LoVo (cell line): Measurements from ENCODE around the gene NOM1.
A peak's percentile ranks its signal among the peaks of the same experiment; 100 is the strongest.

ENCODE experiments used
- DNase-seq: peaks from one replicate; pipeline ENCODE4 v3.0.0-alpha.2; 2016; ENCODE audit warnings: low spot score

Gene NOM1

DNA sequence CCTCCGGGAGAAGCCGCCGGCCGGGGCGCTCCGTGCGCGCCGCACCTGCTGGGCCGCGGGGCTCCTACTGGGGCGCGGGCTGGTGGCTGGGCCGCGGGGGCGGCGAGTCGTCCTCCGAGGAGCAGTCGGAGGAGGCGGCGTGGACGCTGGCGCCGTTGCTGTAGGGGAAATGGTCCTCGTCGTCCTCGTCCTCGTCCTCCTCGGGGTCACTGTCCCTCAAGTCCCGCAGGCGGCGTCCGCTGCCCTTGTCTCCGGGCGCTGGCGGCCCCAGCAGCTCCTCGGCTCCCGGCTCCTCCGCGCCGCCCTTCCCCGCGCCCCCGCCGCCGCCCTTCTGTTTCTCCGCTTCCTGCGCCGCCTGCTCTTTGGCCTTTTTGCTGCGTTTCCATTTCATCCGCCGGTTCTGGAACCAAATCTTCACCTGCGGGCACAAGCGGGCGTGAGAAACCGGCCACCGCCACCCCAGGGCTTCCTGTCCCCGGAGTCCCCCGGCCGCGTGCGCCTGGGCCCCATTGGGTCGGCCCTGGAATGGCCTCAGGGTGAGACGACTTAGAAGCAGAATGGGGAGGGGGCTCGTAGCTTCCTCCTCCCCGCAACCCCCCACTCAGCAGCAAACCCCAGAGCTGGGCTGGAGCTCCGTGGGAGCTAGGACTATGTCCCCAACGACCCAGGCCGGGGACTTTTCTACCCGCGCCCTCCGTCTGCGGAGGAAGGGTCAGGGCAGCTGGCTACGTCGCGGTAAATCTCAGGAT is 56.1 kb downstream of the NOM1 start:
- DNase-seq: no peak

DNA sequence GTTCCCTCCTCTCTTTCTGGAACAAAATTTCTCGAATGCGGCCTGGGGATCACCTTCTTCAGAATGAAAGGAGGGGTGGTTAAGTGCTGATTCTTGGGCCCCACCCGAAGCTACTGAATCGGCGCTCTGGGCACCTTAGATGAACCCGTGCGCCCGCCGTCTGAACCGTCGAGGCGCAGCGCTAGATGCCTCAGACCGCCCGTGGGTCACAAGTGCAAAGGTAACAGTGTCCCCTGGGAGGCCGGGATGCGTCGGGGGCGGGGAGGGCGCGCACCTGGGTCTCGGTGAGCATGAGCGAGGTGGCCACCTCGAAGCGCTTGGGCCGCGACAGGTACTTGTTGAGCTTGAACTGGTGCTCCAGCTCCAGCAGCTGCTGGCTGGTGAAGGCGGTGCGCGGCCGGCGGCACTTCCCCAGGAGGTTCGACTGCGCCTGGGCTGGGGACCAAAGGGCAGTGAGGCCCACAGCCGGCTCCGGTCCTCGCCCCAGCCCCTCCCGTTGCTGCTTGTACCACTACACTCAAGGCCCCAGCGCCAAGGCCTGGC is 56.8 kb downstream of the NOM1 start:
- DNase-seq: no peak

DNA sequence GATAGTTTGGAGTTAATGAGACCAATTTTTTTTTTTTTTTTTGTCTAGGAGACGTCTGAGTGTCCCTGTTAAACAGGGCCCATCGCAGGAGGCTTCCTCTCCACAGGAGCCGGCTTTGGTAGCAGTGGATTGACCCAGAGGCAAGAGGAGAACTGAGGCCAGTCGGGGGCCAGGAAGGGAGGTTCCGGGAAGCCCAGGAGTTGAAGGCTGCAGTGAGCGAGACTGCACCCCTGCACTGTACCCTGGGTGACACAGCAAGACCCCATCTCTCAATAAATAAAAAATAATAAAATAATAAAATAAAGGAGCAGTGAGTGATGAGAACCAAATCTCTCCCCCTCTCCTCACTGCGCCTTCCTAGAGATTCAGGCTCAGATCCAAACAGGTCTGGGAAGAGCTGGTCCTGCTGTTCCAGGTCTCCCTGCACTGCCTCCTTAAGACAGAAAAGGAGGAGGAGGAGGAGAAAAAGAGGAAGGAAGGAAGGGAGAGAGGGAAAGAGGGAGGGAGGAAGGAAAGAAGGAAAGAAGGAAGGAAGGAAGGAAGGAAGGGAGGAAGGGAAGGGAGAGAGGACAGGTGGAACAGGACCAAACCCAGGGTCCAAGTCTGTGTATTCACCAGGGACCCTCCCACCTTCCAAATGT is 57.4 kb downstream of the NOM1 start:
- DNase-seq: no peak

DNA sequence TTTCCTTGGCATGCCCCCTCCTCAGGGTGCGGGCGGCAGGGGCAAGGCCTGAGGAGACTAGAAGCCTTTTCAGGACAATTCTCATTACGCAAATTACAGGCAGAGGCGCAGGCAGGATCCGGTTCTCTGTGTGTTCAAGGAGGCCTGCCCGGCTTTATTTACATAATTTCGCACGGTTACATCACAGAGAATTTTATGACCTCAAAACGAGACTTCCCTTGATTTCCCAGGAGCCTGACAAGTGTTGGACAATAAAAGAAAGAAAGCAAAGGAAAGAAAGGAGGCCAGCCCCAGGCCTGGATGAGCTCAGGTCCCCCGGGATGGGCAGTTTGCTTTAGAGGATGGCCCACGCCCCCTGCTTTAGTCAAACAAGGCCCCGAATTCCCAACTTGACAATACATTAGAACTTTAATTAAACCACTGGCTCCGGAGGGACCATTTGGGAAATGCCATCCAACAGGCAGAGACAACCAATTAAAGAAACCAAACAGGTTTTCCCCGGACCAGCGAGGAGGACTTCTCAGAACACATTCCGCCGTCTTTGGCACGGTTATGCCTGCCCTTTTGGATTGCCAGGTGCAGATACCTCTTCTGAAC is 58.1 kb downstream of the NOM1 start:
- no peak for DNase-seq

DNA sequence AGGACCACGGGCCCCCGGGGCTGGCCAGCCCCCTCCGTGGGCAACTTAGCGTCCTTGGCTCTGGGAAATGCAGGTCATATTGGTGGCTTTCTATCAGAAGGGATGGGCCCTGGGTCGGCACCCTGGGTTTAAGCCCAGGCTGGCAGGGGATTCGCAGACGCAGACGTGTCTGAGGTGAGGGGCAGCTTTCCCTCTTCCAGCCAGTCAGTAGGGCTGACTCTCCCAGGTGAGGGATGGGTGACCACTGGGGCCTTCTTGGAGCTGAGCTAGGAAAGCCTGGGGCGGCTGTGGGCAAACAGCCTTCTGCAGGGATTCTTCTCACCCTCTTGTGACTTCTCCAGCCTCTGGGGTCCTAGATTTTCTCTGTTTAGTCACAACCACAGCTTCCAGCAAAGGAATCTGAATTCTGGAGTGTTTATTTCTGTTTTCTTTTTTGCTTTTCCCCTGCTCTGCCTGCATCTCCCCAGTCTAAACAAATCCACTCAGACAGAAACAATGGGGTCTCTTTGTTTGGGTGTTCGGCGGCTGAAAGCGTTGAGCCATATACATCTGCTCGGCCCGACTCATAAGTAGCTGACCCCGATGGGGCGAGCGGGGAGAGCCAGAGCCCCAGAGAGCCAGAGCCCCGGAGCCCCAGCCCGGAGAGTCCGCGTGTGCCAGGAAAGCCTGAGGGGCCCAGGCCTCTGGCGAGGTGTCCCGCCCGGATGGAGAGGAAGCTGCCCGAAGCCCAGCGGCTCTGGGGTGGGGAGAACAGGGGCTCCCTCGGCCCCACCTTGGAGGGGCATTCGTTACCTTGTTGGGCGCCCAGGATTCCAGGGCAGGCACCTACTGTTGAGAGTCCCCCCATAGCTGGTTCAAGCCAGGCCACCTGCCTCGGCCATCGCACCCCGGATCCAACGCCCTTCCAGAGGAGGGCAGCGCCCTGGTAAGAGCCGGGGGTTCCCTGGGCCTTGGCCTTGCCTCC is 59.0 kb downstream of the NOM1 start:
- DNase-seq: no peak

DNA sequence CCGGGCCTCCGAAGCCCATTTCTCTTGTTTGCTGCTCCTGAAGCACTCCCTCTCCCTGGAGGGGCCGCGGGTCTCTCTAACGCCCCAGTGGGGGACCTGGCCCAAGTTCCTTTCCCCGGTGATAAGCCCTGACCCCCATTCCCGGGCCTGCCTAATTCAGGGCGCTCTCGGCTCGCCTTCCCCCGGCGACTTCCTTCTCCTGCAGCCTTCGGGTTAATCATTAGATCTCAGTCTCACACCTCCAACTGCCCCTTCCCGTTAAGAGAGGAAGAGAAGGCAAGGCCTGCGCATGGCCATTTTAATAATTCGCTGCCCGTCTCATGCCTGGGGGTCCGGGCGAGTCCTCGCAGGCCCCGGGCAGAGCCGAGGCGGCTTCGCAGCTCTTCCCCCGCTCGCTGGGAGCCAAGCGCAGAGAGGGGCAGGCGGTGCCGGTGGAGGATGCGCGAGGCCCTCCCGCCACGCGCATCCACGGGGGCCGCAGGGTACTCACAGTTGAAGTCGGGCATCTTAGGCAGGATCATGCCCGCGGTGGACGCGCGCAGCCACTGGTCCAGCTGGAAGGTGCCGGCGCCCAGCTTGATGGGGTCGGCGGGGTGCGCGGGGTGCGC is 59.8 kb downstream of the NOM1 start:
- DNase-seq: peak; percentile 79

DNA sequence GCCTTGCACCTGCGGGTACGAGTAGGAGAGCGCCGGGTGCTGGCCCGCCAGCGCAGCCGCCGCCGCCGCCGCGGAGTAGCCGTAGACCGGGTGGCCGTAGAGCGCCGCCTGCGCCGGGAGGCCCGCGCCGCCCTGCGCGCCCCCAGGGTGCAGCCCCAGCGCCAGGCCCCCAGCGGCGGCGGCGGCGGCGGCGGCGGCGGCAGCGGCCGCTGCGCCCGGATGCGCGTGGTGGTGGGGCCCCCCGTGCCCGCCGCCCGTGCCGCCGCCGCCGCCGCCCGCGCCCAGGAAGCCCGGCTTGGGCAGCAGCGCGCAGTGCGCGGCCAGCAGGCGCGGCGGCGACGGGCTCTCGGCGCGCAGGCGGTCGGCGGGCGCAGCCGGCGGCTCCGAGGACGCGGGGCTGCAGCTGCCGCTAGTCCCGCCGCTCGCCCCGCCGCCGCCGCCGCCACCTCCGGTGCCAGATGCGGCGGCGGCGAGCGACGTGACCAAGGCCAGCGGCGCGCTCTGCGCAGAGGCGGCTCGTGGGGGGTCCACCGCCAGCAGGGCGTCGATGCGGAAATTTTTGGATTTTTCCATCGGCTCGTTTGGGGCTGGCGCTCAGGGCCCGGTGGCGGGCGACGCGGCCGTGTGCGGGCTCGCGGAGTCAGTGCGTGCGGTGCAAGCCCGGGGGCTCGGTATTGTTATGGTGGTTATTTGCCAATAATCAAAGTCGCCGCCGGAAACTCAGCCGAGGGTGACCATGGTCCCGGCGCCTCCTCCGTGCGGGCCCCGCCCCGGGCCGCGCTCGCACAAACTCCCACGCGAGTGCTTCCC is 60.5 kb downstream of the NOM1 start:
- DNase-seq: peak; percentile 34

DNA sequence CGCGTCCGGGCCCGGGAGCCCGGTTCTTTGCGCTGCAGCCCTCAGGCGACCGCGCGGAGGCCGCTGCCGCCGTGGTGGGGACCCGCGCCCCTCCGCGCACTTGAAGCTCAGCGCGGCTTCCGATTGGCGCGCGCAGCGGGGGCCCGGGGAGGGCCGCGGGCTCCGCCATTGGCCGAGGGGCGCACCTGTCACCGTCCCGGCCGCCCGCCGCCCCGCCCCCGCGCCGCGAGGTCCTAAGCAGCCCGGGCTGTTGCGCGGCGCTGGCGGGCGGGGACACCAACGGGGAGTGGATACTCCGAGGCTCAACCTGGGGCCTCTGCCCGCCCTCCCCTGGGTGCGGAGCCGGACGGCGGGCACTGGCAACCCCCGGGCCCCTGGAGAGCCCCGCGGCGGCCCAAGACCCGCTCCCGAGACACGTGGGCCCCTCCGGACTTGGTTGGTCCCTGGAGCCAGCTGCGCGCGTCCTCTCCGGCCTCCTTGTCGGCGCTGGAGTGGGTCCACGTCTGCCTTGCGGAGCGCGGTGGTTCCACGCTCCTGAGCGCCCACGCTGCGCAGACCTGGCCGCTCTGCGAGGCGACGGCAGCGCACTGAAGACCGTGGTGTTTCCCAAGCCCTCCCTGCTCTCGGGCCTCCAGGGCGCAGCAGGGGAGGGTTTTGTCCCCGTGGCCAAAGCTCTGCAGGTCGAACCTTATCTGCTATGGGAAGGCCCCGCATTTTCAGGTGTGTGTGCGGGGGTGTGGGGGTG is 61.2 kb downstream of the NOM1 start, which contains the start of gene MNX1:
Gene MNX1 (minus strand): TSS at position 76 of the 745 bp plus-strand sequence. CDS start 313 bp downstream, outside the sequence.
- DNase-seq: peak; percentile 95

DNA sequence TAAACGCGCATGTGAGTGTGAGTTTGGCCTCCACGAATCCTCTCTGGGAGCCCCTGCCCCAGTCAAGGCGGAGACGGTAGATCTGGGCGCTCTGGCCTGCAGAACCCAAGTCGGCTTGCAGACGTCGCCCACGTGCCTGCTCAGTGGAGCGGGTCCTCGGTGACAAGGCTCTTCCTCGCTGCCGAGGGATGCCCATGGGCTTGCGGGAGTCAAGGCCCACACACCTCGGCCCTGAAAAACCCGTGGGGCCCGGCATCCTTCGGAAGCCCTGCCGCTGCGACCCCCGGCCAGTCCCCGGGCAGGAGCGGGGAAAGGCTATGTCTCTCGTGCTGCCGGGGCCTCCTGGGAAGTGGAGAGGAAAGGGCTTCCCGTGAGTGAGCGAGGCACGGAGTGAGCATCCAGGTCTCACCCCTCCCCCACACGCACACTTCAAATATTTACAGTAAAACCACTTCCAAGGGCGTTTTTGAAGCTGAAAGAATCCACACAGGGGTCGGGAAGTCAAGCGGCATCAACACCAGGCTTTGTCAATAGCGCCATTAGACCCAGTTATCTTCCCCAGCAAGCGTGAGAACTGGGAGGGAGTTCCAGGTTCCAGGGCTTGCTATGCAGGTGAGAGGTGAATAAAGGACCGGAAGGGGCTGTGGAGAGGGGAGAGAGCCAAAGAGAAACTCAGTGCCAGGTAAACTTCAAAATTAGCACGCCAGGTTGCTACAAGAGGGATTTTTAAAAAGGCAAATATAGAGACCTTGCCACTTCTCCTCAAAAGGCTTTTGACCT is 62.0 kb downstream of the NOM1 start:
- peak; percentile 33 for DNase-seq

DNA sequence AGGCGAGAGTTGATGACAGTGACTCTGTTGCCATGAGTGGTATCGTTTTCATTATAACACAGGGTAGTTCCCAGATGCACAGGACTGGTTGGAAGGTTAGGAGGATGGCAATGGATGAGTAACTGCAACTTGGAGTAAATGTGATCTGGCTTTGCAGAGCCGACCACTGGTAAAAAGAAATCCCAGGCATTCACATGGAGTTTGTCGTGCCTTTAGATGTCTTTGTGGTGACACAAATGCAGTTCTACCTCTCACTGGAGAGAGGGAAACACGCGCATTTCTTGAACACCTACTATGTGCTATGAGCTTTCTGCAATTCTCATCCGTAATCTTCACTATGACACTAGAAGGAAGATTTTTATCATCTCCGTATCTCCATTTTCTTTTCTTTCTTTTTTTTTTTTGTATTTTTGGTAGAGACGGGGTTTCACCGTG is 62.6 kb downstream of the NOM1 start:
- DNase-seq: no peak

DNA sequence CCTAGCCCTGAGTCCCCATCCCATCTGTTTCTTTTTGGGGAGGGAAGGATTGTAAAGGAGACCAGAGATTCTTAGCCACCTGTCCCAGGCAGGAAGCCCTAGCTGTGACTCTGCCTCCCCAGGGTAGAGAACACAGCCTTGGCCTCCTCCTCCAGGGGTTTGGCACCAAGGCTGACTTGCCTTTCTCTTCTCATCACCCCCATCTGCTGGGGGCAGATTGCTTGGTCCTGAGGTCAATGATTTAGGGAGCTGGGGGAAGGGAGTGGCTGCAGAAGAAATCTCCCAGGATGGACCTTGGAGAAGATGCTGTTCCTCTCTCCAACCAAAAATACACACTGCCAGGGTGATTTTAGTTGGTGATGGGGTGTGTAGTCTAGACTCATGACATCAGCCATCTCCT is 63.6 kb downstream of the NOM1 start:
- DNase-seq: no peak

DNA sequence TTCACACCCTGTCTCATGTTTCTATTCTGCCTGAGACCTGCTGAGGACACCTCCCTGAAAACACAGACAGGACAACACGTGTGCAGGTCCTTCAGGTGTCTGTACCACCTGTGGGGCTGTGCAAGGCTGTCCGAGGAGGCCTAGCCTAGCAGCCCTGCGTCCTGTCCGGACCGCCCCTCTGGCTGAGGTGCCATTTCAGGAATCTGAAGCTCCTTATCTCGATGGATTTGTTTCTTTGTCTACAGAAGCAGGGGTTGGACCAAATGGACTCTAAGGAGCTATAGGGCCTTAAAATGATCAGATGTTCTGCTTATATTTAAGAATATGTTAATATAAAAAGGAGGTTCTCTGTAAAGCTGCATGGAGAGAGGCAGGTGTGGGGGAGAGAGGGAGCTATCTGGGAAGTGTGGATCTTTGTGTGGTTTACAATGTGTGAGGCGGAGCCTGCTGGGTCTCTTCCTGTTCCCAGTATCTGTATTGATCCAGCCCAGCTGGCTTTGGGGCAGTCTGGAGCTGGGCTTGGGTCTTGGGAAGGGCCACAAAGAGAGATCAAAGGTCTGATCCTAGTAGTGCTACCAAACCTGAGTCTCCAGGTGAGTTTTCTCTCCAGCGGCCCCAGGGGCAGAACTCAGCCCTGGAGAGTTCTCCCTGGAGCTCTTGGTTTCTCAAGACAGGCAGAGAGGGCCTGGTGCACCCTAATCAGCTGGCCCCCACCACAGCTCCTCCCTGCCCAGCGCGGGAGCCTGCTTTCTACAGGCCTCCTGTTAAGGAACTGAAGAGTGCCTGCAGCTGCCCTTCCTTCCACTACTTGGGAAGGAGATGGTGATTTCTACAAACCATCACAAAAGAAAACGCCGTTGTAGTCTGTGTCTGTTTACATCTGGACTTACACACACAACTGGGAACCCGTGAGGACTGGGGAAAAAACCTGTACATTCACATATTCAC is 64.4 kb downstream of the NOM1 start:
- no peak for DNase-seq

DNA sequence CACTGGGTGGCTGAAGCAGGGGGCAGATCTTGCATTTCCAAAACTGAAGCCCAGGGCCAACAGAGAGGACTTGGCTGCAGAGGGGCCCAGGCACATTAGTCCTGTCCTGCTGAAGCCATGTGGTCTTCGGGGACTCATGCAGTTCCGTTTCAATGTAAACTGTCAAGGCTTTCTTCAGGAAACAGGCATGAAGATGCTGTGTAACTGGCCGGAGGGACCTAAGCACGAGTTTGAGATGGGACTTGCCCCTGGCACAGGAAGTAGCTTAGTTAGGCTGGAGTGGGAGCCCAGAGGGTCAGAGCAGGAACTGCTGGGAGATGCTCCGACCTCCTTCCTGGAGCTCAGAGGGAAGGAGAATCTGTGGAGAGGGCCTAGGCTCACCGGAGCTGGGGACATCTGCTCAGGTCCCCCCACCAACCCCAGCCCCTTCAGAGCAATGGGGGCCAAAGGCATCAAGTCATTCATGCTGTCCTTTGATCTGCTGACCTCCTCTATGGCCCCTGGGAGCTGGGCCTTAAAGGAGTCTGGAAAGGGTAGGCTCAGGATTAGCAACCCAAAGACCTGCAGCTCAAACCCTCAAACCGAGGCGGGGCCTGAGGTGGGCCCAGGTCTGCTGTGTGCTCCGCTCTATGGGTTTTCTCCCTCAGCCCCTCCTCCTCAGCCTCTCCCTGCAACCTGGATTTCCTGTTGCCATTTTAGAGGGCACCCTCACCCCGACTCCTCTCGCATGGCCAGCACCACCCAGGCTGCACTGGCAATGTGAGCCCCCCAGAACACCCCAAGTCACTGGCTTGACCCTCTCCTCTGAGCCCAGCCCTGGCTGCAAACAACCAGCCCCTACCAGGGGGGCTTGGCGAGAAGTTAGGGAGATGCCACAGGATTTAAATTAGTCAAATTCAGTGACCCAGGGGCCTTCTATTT is 65.4 kb downstream of the NOM1 start:
- DNase-seq: no peak

DNA sequence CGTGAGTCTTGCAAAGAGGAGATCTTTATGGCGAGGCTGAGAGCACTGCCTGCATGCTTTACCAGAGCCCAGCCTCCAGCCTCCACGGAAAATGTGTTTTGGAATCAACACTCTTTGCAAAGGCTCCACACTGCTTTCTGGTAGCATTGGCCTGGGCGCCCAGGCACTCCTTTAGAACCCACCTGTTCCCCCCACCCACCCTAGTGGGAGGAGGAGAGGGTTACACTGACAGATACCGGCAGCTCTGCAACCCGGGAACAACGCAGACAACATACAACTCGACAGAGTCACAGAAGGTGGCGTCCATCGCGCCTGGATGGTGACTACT is 66.5 kb downstream of the NOM1 start:
- no peak for DNase-seq

DNA sequence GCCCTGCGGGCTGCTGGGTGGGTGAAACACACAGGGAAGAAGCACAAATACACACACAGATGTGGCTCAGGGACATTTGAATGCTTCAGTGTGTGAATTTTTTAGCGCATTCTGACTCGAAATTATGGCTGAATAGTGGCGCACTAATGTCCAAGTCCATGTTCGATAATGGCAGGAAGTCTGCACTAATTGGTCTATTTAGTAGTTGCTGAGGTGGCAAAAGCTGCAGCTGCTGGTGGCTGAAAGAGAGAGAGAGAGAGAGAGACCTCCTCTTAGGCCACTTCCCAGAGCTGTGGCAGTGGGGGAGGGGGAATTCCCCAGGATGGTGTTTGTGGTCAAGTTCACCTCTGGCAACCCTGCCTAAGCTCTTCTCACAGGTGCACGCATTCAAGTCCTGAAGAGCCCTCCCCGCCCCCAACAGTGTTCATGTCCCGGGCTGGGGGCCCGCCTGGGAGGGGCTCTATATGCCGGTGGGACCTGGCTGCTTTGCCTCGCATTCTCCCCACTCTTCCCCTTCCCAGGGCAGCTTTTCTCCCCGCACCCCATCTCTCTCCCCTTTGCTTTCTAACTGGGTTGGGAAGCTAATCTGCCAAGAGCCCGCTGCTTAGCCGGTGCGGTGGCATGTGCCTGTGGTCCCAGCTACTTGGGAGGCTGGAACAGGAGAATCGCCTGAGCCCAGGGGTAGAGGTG is 67.0 kb downstream of the NOM1 start:
- no peak for DNase-seq

DNA sequence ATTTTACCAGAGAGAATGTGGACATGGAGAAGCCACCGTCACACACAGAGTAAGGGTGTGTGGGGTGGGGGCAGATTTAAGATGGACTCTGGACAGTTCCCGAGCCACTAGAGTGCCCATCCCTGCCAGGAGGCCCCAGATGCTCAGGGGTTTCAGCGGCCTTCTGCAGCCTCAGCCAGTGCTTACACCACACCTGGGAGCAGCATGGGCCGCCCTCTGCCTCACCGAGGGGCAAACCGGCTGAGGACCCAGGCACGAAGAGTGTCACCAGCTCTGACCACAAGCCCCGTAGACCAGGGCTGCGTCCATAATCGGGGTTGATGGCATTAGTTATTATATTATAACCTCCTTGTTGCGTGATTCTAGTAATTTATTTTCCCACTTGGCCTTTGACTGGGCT is 67.6 kb downstream of the NOM1 start:
- DNase-seq: no peak
